Muscle of leg (tissue), 11 donors: ENCODE measurements around the gene MRFAP1. TPM values are rescaled to one million over a fixed set of nuclear protein-coding genes. Genes with fewer than 3 reads are reported as not detected.

Experiments used
- DNase-seq: peaks from one replicate; pipeline ENCODE4 v3.0.0; 2013
- H3K27ac ChIP-seq: one replicate; pipeline ENCODE4 v1.5.1; 2013; ENCODE audit warnings: mild to moderate bottlenecking, low read length, control low read depth
- H3K27me3 ChIP-seq: one replicate; pipeline ENCODE4 v1.6.1; 2013; ENCODE audit warnings: low read length; ENCODE audit not compliant: control insufficient read depth, insufficient read depth
- H3K36me3 ChIP-seq: one replicate; pipeline ENCODE4 v1.6.1; 2013; ENCODE audit warnings: low read length; ENCODE audit not compliant: control insufficient read depth, insufficient read depth
- H3K4me1 ChIP-seq: one replicate; pipeline ENCODE4 v1.6.1; 2013; ENCODE audit warnings: low read length; ENCODE audit not compliant: control insufficient read depth, insufficient read depth
- H3K4me3 ChIP-seq: one replicate; pipeline ENCODE4 v1.5.1; 2013; ENCODE audit warnings: low read length, control low read depth
- H3K9me3 ChIP-seq: replicated peaks from 2 replicates; pipeline ENCODE4 v1.6.1; 2013; ENCODE audit warnings: low read depth, low read length; ENCODE audit not compliant: control insufficient read depth
- WGBS: methylation state at CpG from one replicate; pipeline ENCODE4 v1.1.5; 2013; ENCODE audit warnings: missing lambda C conversion rate; ENCODE audit not compliant: insufficient coverage; 5-methylcytosine and 5-hydroxymethylcytosine counted together
- polyA plus RNA-seq, 8 donors: library from polyadenylated mRNA; unstranded; fragments of 120-200 nt; gene quantifications; one replicate each; pipeline versions ENCODE4 v1.2.1 to v1.2.3, GENCODE V29; 2013; ENCODE audit warnings: inconsistent platforms in 1 of 8, low replicate concordance in 1 of 8; ENCODE audit not compliant: insufficient read length in 8 of 8, insufficient read depth in 1 of 8
- total RNA-seq: library from RNA; stranded (reverse); fragments of 120-200 nt; gene quantifications from one replicate; pipeline ENCODE4 v1.2.4, GENCODE V29; 2013

Gene MRFAP1
- total and polyA plus RNA-seq, 9 donors = 54.2 to 335 (median 267) TPM

GRCh38 chr4:6596948-6597347, 43.5 kb upstream of the MRFAP1 start:
- H3K27ac ChIP-seq = no peak overlapping the region
- no peaks in the 10 kb centered on the region for H3K9me3 ChIP-seq
- H3K27me3 ChIP-seq = no peaks in the 10 kb centered on the region
- H3K36me3 ChIP-seq = peaks cover 6% of the 10 kb centered on the region
- H3K4me1 ChIP-seq = no peaks in the 10 kb centered on the region
- no peak overlapping the region for H3K4me3 ChIP-seq
- no peak for DNase-seq
- WGBS = 91% methylated on average over 14 of the region's 17 CpGs

DNA sequence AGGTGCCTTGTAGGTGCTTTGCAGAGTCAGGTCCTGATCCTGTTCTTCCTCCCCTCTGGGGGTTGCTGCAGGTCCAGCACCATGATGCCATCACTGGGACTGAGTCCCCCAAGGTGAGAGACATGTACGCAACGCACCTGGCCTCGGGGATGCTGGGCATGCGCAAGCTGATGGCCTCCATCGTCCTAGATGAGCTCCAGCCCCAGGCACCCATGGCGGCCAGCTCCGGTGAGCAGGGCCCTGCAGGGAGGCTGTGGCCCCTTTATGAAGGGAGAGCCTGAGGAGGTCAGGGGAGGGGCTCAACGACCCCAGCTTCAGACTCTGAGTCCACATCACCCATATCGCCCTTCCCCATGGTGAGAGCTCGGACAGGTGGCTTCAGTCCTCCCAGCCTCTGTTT, 42.4 kb upstream of the MRFAP1 start:
- Histone ChIP-seq H3K9me3 (no peaks in the 10 kb centered on the region), H3K4me1 (no peaks in the 10 kb centered on the region), H3K36me3 (peaks cover 10% of the 10 kb centered on the region), H3K27me3 (no peaks in the 10 kb centered on the region), H3K4me3 (no peak overlapping the region), H3K27ac (no peak overlapping the region)
- 92% methylated on average over 7 of the region's 10 CpGs for WGBS
- no peak for DNase-seq

- Histone ChIP-seq H3K4me1 (no peaks in the 10 kb centered on the region), H3K4me3 (no peak overlapping the region), H3K27me3 (no peaks in the 10 kb centered on the region), H3K27ac (no peak overlapping the region), H3K9me3 (no peaks in the 10 kb centered on the region), H3K36me3 (peaks cover 10% of the 10 kb centered on the region)
- WGBS = 75% methylated on average over 13 of the region's 13 CpGs
- DNase-seq = no peak
Observed at GRCh38 chr4:6598641-6599040, 41.8 kb upstream of the MRFAP1 start.

GRCh38 chr4:6601661-6602250, 38.7 kb upstream of the MRFAP1 start:
- Histone ChIP-seq H3K27ac (no peak overlapping the region), H3K36me3 (peaks cover 28% of the 10 kb centered on the region)
- no peak for DNase-seq

GRCh38 chr4:6602289-6602688, 38.2 kb upstream of the MRFAP1 start:
- H3K4me1 ChIP-seq = no peaks in the 10 kb centered on the region
- H3K27me3 ChIP-seq = no peaks in the 10 kb centered on the region
- H3K4me3 ChIP-seq = no peak overlapping the region
- H3K36me3 ChIP-seq = peaks cover 32% of the 10 kb centered on the region
- no peak overlapping the region for H3K27ac ChIP-seq
- WGBS = 88% methylated on average over 1 of the region's 6 CpGs
- H3K9me3 ChIP-seq = peaks cover 12% of the 10 kb centered on the region
- DNase-seq = no peak

More at GRCh38 chr4:6601661-6602250, 38.7 kb upstream of the MRFAP1 start:
- Histone ChIP-seq H3K4me3 (no peak overlapping the region), H3K27me3 (no peaks in the 10 kb centered on the region), H3K4me1 (no peaks in the 10 kb centered on the region), H3K9me3 (peaks cover 12% of the 10 kb centered on the region)
- 95% methylated on average over 8 of the region's 10 CpGs for WGBS

- no peaks in the 10 kb centered on the region for H3K4me1 ChIP-seq
- no peaks in the 10 kb centered on the region for H3K27me3 ChIP-seq
- peaks cover 32% of the 10 kb centered on the region for H3K36me3 ChIP-seq
- no peak overlapping the region for H3K27ac ChIP-seq
- H3K9me3 ChIP-seq = peaks cover 12% of the 10 kb centered on the region
- H3K4me3 ChIP-seq = no peak overlapping the region
- no peak for DNase-seq
- 95% methylated on average over 4 of the region's 12 CpGs for WGBS
Observed at GRCh38 chr4:6603128-6603527, 37.4 kb upstream of the MRFAP1 start.

GRCh38 chr4:6605114-6605513, 35.4 kb upstream of the MRFAP1 start:
- Histone ChIP-seq H3K36me3 (peaks cover 37% of the 10 kb centered on the region), H3K4me3 (no peak overlapping the region), H3K4me1 (no peaks in the 10 kb centered on the region), H3K9me3 (peaks cover 12% of the 10 kb centered on the region), H3K27me3 (no peaks in the 10 kb centered on the region), H3K27ac (no peak overlapping the region)
- no peak for DNase-seq
- 100% methylated on average over 8 of the region's 8 CpGs for WGBS

- H3K27ac ChIP-seq = no peak overlapping the region
- DNase-seq = no peak
- H3K4me3 ChIP-seq = no peak overlapping the region
- H3K9me3 ChIP-seq = peaks cover 12% of the 10 kb centered on the region
- H3K27me3 ChIP-seq = no peaks in the 10 kb centered on the region
- peaks cover 37% of the 10 kb centered on the region for H3K36me3 ChIP-seq
- no peaks in the 10 kb centered on the region for H3K4me1 ChIP-seq
- WGBS = 100% methylated on average over 2 of the region's 2 CpGs
Observed at GRCh38 chr4:6605605-6606004, 34.9 kb upstream of the MRFAP1 start.

- Histone ChIP-seq H3K4me1 (no peaks in the 10 kb centered on the region), H3K36me3 (peaks cover 43% of the 10 kb centered on the region), H3K9me3 (peaks cover 12% of the 10 kb centered on the region), H3K4me3 (no peak overlapping the region), H3K27me3 (no peaks in the 10 kb centered on the region), H3K27ac (no peak overlapping the region)
- DNase-seq = no peak
- 79% methylated on average over 8 of the region's 10 CpGs for WGBS
Observed at GRCh38 chr4:6606465-6607235, 33.8 kb upstream of the MRFAP1 start.

DNA sequence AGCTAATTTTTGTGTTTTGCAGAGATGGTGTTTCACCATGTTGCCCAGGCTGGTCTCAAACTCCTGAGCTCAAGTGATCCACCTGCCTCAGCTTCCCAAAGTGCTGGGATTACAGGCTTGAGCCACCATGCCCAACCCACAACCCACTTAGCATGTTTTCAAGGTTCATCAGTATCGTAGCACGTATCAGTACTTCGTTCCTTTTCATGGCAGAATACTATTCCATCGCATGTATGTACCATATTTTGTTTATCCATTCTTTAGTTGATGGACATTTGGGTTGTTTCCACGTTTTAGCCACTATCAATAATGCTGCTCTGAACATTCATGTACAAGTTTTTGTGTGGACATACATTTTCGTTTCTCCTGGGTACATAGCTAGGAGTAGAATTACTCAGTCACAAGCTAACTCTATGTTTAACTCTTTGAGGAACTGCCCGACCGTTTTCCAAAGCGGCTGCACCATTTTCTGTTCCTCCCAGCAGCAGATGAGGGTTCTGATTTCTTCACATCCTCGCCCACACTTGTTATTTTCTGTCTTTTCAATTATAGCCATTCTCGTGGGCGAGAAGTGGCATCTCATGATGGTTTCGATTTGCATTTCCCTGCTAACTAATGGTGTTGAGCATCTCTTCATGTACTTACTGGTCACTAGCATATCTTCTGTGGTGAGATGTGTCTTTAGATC, 33.0 kb upstream of the MRFAP1 start:
- Histone ChIP-seq H3K27me3 (no peaks in the 10 kb centered on the region), H3K36me3 (peaks cover 39% of the 10 kb centered on the region), H3K4me3 (no peak overlapping the region), H3K9me3 (peaks cover 12% of the 10 kb centered on the region), H3K27ac (no peak overlapping the region), H3K4me1 (no peaks in the 10 kb centered on the region)
- 92% methylated on average over 7 of the region's 13 CpGs for WGBS
- no peak for DNase-seq
